Globus pallidus (tissue), 1 donor: ENCODE results near the gene SERINC5.
"Not testable (repeated sequence)": the region's sequence is repeated elsewhere in the genome, so short reads cannot be mapped to it uniquely, and the experiment has no call there.

Experiments used
- DNase-seq: peaks from one replicate; pipeline ENCODE4 v3.0.0-alpha.2; 2015; ENCODE audit warnings: low spot score

The SERINC5 gene

GRCh38 chr5:80134876-80135275, 121.0 kb downstream of the SERINC5 start:
- no peak for DNase-seq

- no peak for DNase-seq
These were observed 126.7 kb downstream of the SERINC5 start for GRCh38 chr5:80129146-80129545.

GRCh38 chr5:80128141-80128540, 127.7 kb downstream of the SERINC5 start:
- DNase-seq = no peak

GRCh38 chr5:80127116-80127552, 128.7 kb downstream of the SERINC5 start:
- DNase-seq = no peak

GRCh38 chr5:80125962-80126480, 129.8 kb downstream of the SERINC5 start:
- DNase-seq = peak; percentile 58

GRCh38 chr5:80125022-80125961, 130.6 kb downstream of the SERINC5 start:
- no peak for DNase-seq

- DNase-seq = no peak
These were observed 131.5 kb downstream of the SERINC5 start for GRCh38 chr5:80124121-80124918.

GRCh38 chr5:80122579-80122978, 133.3 kb downstream of the SERINC5 start:
- DNase-seq = peak; percentile 56

GRCh38 chr5:80119372-80119771, 136.5 kb downstream of the SERINC5 start:
- no peak for DNase-seq

GRCh38 chr5:80117446-80117845, 138.4 kb downstream of the SERINC5 start:
- no peak for DNase-seq

- no peak for DNase-seq
These were observed 139.4 kb downstream of the SERINC5 start for GRCh38 chr5:80116465-80116864.

- DNase-seq = no peak
These were observed 139.8 kb downstream of the SERINC5 start for GRCh38 chr5:80116000-80116399.

- no peak for DNase-seq
These were observed 141.0 kb downstream of the SERINC5 start for GRCh38 chr5:80114860-80115259.

GRCh38 chr5:80111376-80111990, 144.4 kb downstream of the SERINC5 start:
- not testable (repeated sequence) for DNase-seq

- peak; percentile 38 for DNase-seq
These were observed 146.0 kb downstream of the SERINC5 start for GRCh38 chr5:80109646-80110478.

GRCh38 chr5:80106916-80107315, 148.9 kb downstream of the SERINC5 start:
- DNase-seq = no peak

GRCh38 chr5:80105698-80106439, 150.0 kb downstream of the SERINC5 start:
- no peak for DNase-seq

- DNase-seq = no peak
These were observed 152.5 kb downstream of the SERINC5 start for GRCh38 chr5:80103371-80103770.

- DNase-seq = no peak
These were observed 153.9 kb downstream of the SERINC5 start for GRCh38 chr5:80101993-80102392.

GRCh38 chr5:80097451-80097850, 158.4 kb downstream of the SERINC5 start:
- DNase-seq = no peak
